Endothelial cell of umbilical vein (primary cell): ENCODE data around the gene CIC. TPM values are rescaled to one million over a fixed set of nuclear protein-coding genes. Genes with fewer than 3 reads are reported as not detected.

Experiments
- BruUV-seq: library from RNA; stranded (reverse); fragments of 400-500 nt; replicated peaks from 2 replicates; lab custom pipeline; 2021; lab: Mats Ljungman, UMichigan
- CTCF ChIA-PET: fragments of 300-600, 350-600 bp; sonication (Branson Sonifier 250); formaldehyde crosslinking; loops from one replicate; lab custom pipeline; 2021; ENCODE audit warnings: antibody characterized with exemption, inconsistent platforms; lab: Charles Lee
- POLR2A ChIA-PET: fragments of 300-600, 350-600 bp; sonication (Branson Sonifier 250); formaldehyde crosslinking; loops from one replicate; lab custom pipeline; 2021; ENCODE audit warnings: antibody characterized with exemption, inconsistent platforms; lab: Charles Lee
- DNase-seq: peaks from one replicate; pipeline ENCODE4 v3.0.0-alpha.2; 2011; ENCODE audit warnings: low read depth, low spot score
- FAIRE-seq: peaks from 2 replicates; lab custom pipeline; 2011; peaks lifted over from hg19 to GRCh38; lab: Jason Lieb, UNC
- H2AFZ ChIP-seq: 2 replicates; pipeline ENCODE4 v1.6.0; 2012; ENCODE audit warnings: low read depth, low read length, control low read depth, inconsistent platforms
- H3K27ac ChIP-seq: 2 replicates; pipeline ENCODE4 v1.5.1; 2011; ENCODE audit warnings: low read depth, mild to moderate bottlenecking, control low read depth, low read length, moderate library complexity; ENCODE audit not compliant: insufficient read depth
- H3K27me3 ChIP-seq, 2 experiments: 2 replicates each; pipeline versions ENCODE4 v1.6.0 to v1.6.1; 2011; ENCODE audit warnings: low read length in 2 of 2, mixed read lengths in 1 of 2; ENCODE audit not compliant: control insufficient read depth in 2 of 2, insufficient read depth in 2 of 2
- H3K36me3 ChIP-seq, 2 experiments: 2 replicates in 1 of 2; 3 replicates in 1 of 2; pipeline ENCODE4 v1.5.1; 2011; ENCODE audit warnings: low read length in 2 of 2, mild to moderate bottlenecking in 1 of 2, moderate library complexity in 1 of 2; ENCODE audit not compliant: control insufficient read depth in 2 of 2, insufficient read depth in 2 of 2; ENCODE audit errors: extremely low read depth in 1 of 2
- H3K4me1 ChIP-seq: 3 replicates; pipeline ENCODE4 v1.5.1; 2011; ENCODE audit warnings: mild to moderate bottlenecking, low read length; ENCODE audit not compliant: control insufficient read depth, insufficient read depth; ENCODE audit errors: extremely low read depth
- H3K4me2 ChIP-seq: 2 replicates; pipeline ENCODE4 v1.6.1; 2011; ENCODE audit warnings: low read length, control low read depth, mixed read lengths; ENCODE audit not compliant: insufficient read depth
- H3K4me3 ChIP-seq, 3 experiments: fragments of 200-600 bp in 1 of 3; sonication (generic), shearing (Covaris generic) in 1 of 3; replicated peaks in 1 of 3; 2 replicates each; pipeline ENCODE4 v1.5.1; 2011 to 2016; ENCODE audit warnings: control low read depth in 3 of 3, low read length in 3 of 3, mild to moderate bottlenecking in 2 of 3, inconsistent platforms in 1 of 3, low read depth in 1 of 3, moderate library complexity in 1 of 3; ENCODE audit not compliant: insufficient read depth in 1 of 3
- H3K79me2 ChIP-seq: 2 replicates; pipeline ENCODE4 v1.6.0; 2012; ENCODE audit warnings: low read length, inconsistent platforms; ENCODE audit not compliant: control insufficient read depth, insufficient read depth
- H3K9ac ChIP-seq: replicated peaks from 2 replicates; pipeline ENCODE3; 2011; ENCODE audit warnings: low read length, control low read depth; ENCODE audit not compliant: insufficient read depth; ENCODE audit errors: extremely low read depth
- H3K9me1 ChIP-seq: replicated peaks from 3 replicates; pipeline ENCODE4 v1.6.0; 2011; ENCODE audit warnings: mild to moderate bottlenecking, low read length; ENCODE audit not compliant: control insufficient read depth, insufficient read depth; ENCODE audit errors: extremely low read depth
- H3K9me3 ChIP-seq: replicated peaks from 2 replicates; pipeline ENCODE4 v1.5.1; 2012; ENCODE audit warnings: low read length, inconsistent platforms; ENCODE audit not compliant: control insufficient read depth, insufficient read depth
- H4K20me1 ChIP-seq: replicated peaks from 2 replicates; pipeline ENCODE3; 2011; ENCODE audit warnings: mild to moderate bottlenecking, low read length; ENCODE audit not compliant: control insufficient read depth, insufficient read depth; ENCODE audit errors: extremely low read depth
- EZH2 ChIP-seq: IDR thresholded peaks from 2 replicates; pipeline ENCODE4 v1.6.1; 2012; ENCODE audit warnings: borderline replicate concordance, low read depth, mild to moderate bottlenecking, moderate library complexity, low read length, inconsistent platforms; ENCODE audit not compliant: severe bottlenecking
- GATA2 ChIP-seq: IDR thresholded peaks from 2 replicates; pipeline ENCODE4 v1.7.0; 2011; ENCODE audit warnings: low read depth, mild to moderate bottlenecking, moderate library complexity, mixed read lengths, low read length; ENCODE audit not compliant: insufficient read length, insufficient read depth
- POLR2A ChIP-seq: IDR thresholded peaks from 2 replicates; pipeline ENCODE4 v1.6.1; 2012; ENCODE audit warnings: low read depth, mild to moderate bottlenecking, control low read depth, low read length
- POLR2AphosphoS5 ChIP-seq: IDR thresholded peaks from 2 replicates; pipeline ENCODE4 v1.6.1; 2012; ENCODE audit warnings: low read depth, mild to moderate bottlenecking, control low read depth, low read length, moderate library complexity; ENCODE audit not compliant: insufficient read depth
- dilution Hi-C: fragments of 300-500 bp; cut with MboI; formaldehyde crosslinking; loops from one replicate; pipeline ENCODE4 v1.15.0; 2019; ENCODE audit warnings: low sequenced_read_pairs; ENCODE audit not compliant: extremely low pct_ligation_motif_present
- intact Hi-C: fragments of 100-400 bp; cut with micrococcal nuclease; formaldehyde crosslinking; loops from one replicate; pipeline ENCODE4 v1.10.0; 2022
- polyA plus RNA-seq, 4 experiments: library from polyadenylated mRNA; depleted of rRNA in 3 of 4; stranded (reverse) in 3 of 4; unstranded in 1 of 4; fragments of >200 nt; gene quantifications; 2 replicates each; pipeline versions ENCODE4 v1.2.1 to v1.2.3, GENCODE V29; 2011 to 2012; ENCODE audit warnings: missing spikeins in 1 of 4
- total RNA-seq: library from RNA; stranded (reverse); gene quantifications from 2 replicates; pipeline ENCODE4 v1.2.3, GENCODE V29; 2021
- TF ChIP-seq, protein P1 (sequence below): IDR thresholded peaks from 2 replicates; pipeline ENCODE4 v1.6.1; 2011; ENCODE audit not compliant: insufficient read depth, insufficient read length
- TF ChIP-seq, protein P2 (sequence below), 2 donors: IDR thresholded peaks; 1 replicate in 1 of 2; 2 replicates in 1 of 2; pipeline ENCODE4 v1.5.1; 2011; ENCODE audit warnings: low read length in 2 of 2, mild to moderate bottlenecking in 2 of 2, moderate library complexity in 2 of 2, control low read depth in 1 of 2, inconsistent platforms in 1 of 2, low read depth in 1 of 2; ENCODE audit not compliant: insufficient read depth in 1 of 2; ENCODE audit errors: extremely low read depth in 1 of 2

The CIC gene
- total and polyA plus RNA-seq, 2 donors (not counting 3 experiments of a cell fraction or from before 2014, with no cell fraction given) = 18.4 to 86.0 TPM

DNA sequence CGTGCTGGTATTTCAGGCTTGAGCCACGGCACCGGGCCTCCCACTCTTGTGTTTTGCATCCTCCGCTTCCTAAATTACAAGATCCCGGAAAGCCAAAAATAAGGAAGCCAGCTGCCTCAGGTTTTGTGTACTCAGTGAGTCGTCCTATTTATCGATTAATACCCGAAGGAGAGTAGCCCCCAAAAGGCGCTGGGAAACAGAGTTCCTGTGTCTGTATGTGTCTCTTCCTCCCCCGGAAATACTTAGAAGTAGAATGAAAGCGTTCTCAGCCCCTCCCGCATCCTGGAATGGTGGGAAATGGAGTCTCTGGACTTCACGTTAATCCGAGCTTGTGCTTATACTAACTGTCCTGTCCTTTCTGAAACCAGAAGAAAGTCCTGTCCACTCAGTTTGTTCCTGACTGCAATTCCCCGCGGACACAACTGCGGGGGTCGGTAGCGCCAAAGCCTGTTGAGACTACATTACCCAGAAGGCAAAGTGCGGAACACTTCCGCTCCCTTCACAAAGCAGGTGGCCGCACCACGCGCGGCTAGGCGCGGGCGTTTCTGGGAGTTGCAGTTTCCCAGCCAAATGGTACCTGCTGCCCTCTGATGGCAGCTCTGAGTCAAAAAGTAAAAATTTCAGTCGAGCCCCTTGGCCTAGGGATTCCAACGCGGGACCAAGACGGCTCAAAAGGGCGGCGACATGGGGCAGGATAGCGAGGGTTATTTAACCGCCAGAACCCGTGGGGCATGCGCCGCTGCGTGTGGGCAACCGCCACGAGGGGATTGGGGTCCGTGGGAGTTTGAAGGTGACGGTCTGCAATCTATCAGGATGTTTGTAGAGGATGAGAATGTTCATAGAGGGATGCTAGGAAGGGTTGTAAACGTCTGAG, 24.5 kb upstream of the CIC start:
- H3K36me3 ChIP-seq = peaks cover 3 to 21% of the 10 kb centered on the region in 2 experiments
- H3K4me1 ChIP-seq = peaks cover 30% of the 10 kb centered on the region
- peaks cover 28% of the 10 kb centered on the region for H3K79me2 ChIP-seq
- peak overlapping the region; percentile 67 for H3K27ac ChIP-seq
- FAIRE-seq (peak; percentile 97), DNase-seq (peak; percentile 96)
- ChIA-PET POLR2A (interaction anchor here (0.6 to 1.0 kb wide), 2 partner anchors 21 to 35 kb away, joined by 3 to 5 read pairs; no protein-coding TSS in a partner anchor), CTCF (interaction anchor here (0.7 to 11.8 kb wide), 11 partner anchors 11 to 131 kb away, joined by 3 to 365 read pairs (median 6); partner anchors contain the start of genes ERF, POU2F2 and ZNF526)
- intact Hi-C loops = loop anchor here (1.0 kb wide), 6 partner anchors 9 to 136 kb away; partner anchors contain the start of gene MEGF8
- TF ChIP-seq, protein P1, sequence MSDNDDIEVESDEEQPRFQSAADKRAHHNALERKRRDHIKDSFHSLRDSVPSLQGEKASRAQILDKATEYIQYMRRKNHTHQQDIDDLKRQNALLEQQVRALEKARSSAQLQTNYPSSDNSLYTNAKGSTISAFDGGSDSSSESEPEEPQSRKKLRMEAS = peak; percentile 57
- TF ChIP-seq, protein P2, sequence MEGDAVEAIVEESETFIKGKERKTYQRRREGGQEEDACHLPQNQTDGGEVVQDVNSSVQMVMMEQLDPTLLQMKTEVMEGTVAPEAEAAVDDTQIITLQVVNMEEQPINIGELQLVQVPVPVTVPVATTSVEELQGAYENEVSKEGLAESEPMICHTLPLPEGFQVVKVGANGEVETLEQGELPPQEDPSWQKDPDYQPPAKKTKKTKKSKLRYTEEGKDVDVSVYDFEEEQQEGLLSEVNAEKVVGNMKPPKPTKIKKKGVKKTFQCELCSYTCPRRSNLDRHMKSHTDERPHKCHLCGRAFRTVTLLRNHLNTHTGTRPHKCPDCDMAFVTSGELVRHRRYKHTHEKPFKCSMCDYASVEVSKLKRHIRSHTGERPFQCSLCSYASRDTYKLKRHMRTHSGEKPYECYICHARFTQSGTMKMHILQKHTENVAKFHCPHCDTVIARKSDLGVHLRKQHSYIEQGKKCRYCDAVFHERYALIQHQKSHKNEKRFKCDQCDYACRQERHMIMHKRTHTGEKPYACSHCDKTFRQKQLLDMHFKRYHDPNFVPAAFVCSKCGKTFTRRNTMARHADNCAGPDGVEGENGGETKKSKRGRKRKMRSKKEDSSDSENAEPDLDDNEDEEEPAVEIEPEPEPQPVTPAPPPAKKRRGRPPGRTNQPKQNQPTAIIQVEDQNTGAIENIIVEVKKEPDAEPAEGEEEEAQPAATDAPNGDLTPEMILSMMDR (IDR thresholded peaks at IDR 0.05; ENCODE audit: extremely low read depth in 1 of 2, insufficient read depth in 1 of 2, low read depth in 1 of 2, low read length in 2 of 2) = peak; percentile 57 to 72
- TF ChIP-seq EZH2 = no peak
- TF ChIP-seq GATA2 = no peak
- TF ChIP-seq POLR2A = no peak
- TF ChIP-seq POLR2AphosphoS5 = peak; percentile 18
- peak overlapping the region; percentile 80 for H2AFZ ChIP-seq
- peak overlapping the region; percentile 49 to 71 (median 69) for H3K4me3 ChIP-seq
- TSS peak; percentile 3 for BruUV-seq
- peak overlapping the region; percentile 83 for H3K4me2 ChIP-seq
- H3K27me3 ChIP-seq = no peaks in the 10 kb centered on the region
- H4K20me1 ChIP-seq = no peaks in the 10 kb centered on the region
- dilution Hi-C loops = no loop called here
- no peaks in the 10 kb centered on the region for H3K9me3 ChIP-seq
- no peaks in the 10 kb centered on the region for H3K9me1 ChIP-seq
- peak overlapping the region; percentile 56 for H3K9ac ChIP-seq
